Muscle of back (tissue), 11 donors: Measurements from ENCODE around the gene P2RX4. TPM values are rescaled to one million over a fixed set of nuclear protein-coding genes. Genes with fewer than 3 reads are reported as not detected.
"Not testable (repeated sequence)": the region's sequence is repeated elsewhere in the genome, so short reads cannot be mapped to it uniquely, and the experiment has no call there.

Experiments used
- DNase-seq, 3 donors: peaks; one replicate each; pipeline versions ENCODE4 v3.0.0 to v3.0.0-alpha.2; 2013
- polyA plus RNA-seq, 10 donors: library from polyadenylated mRNA; unstranded; fragments of 120-200 nt; gene quantifications; one replicate each; pipeline ENCODE4 v1.2.1, GENCODE V29; 2013; ENCODE audit not compliant: insufficient read length in 10 of 10

P2RX4 gene
- polyA plus RNA-seq, 10 donors: 8.6 to 14.4 (median 11.4) TPM

- DNase-seq: no peak
Observed at GRCh38 chr12:121186826-121187225, 23.1 kb upstream of the P2RX4 start.

- no peak for DNase-seq
Observed at GRCh38 chr12:121187501-121187900, 22.4 kb upstream of the P2RX4 start.

- DNase-seq: no peak
Observed at GRCh38 chr12:121188227-121188626, 21.7 kb upstream of the P2RX4 start.

GRCh38 chr12:121189131-121189530, 20.8 kb upstream of the P2RX4 start:
- no peak for DNase-seq

- DNase-seq: no peak
Observed at GRCh38 chr12:121189619-121190155, 20.2 kb upstream of the P2RX4 start.

- peak in 1 of 3 donors; percentile 91 for DNase-seq
Observed at GRCh38 chr12:121190523-121191031, 19.4 kb upstream of the P2RX4 start.

- DNase-seq: no peak
Observed at GRCh38 chr12:121191151-121191550, 18.8 kb upstream of the P2RX4 start.

- peak in 1 of 3 donors; percentile 29 for DNase-seq
Observed at GRCh38 chr12:121196902-121197301, 13.0 kb upstream of the P2RX4 start.

- DNase-seq: no peak
Observed at GRCh38 chr12:121198949-121199348, 11.0 kb upstream of the P2RX4 start.

GRCh38 chr12:121201140-121201539, 8.8 kb upstream of the P2RX4 start:
- DNase-seq: not testable (repeated sequence)

GRCh38 chr12:121202407-121203355, 7.2 kb upstream of the P2RX4 start:
- no peak for DNase-seq

GRCh38 chr12:121203482-121203881, 6.4 kb upstream of the P2RX4 start:
- no peak for DNase-seq

GRCh38 chr12:121205491-121205890, 4.4 kb upstream of the P2RX4 start:
- DNase-seq: no peak

GRCh38 chr12:121208571-121208970, 1.4 kb upstream of the P2RX4 start:
- DNase-seq: not testable (repeated sequence)

- DNase-seq: no peak
Observed at GRCh38 chr12:121209221-121209620, 708 bp upstream of the P2RX4 start.

- no peak for DNase-seq
Observed at GRCh38 chr12:121212875-121213274, 2.9 kb downstream of the P2RX4 start.

GRCh38 chr12:121214166-121214777, 4.3 kb downstream of the P2RX4 start:
- DNase-seq: no peak

GRCh38 chr12:121214855-121215745, 5.2 kb downstream of the P2RX4 start:
- peak in 2 of 3 donors; percentile 39 to 54 for DNase-seq

- DNase-seq: no peak
Observed at GRCh38 chr12:121216102-121216501, 6.2 kb downstream of the P2RX4 start.

GRCh38 chr12:121217063-121217462, 7.1 kb downstream of the P2RX4 start:
- no peak for DNase-seq

- DNase-seq: no peak
Observed at GRCh38 chr12:121217761-121218160, 7.8 kb downstream of the P2RX4 start.
